Measurements from ENCODE around the gene RND1.
"Not testable (repeated sequence)": the region's sequence is repeated elsewhere in the genome, so short reads cannot be mapped to it uniquely, and the experiment has no call there.

The RND1 gene

GRCh38 chr12:48882315-48882687, 16.6 kb upstream of the RND1 start:
- in situ Hi-C loops (cut with MboI; ENCODE audit: low sequenced_read_pairs, unreplicated experiment) = no loop called here
- no peak for TF ChIP-seq CTCF (IDR thresholded peaks at IDR 0.05; ENCODE audit: borderline replicate concordance, control extremely low read depth, extremely low read depth, insufficient read depth, missing control alignments)
- no peak for DNase-seq (ENCODE audit: low spot score)

- DNase-seq (ENCODE audit: low spot score) = no peak
- in situ Hi-C loops (cut with MboI; ENCODE audit: low sequenced_read_pairs, unreplicated experiment) = no loop called here
- TF ChIP-seq CTCF (IDR thresholded peaks at IDR 0.05; ENCODE audit: borderline replicate concordance, control extremely low read depth, extremely low read depth, insufficient read depth, missing control alignments) = no peak
Measured at GRCh38 chr12:48881686-48882314, 16.1 kb upstream of the RND1 start.

GRCh38 chr12:48880647-48881046, 15.0 kb upstream of the RND1 start:
- TF ChIP-seq CTCF (IDR thresholded peaks at IDR 0.05; ENCODE audit: borderline replicate concordance, control extremely low read depth, extremely low read depth, insufficient read depth, missing control alignments) = no peak
- DNase-seq (ENCODE audit: low spot score) = no peak
- in situ Hi-C loops (cut with MboI; ENCODE audit: low sequenced_read_pairs, unreplicated experiment) = no loop called here

- in situ Hi-C loops (cut with MboI; ENCODE audit: low sequenced_read_pairs, unreplicated experiment) = no loop called here
- DNase-seq (ENCODE audit: low spot score) = no peak
- TF ChIP-seq CTCF (IDR thresholded peaks at IDR 0.05; ENCODE audit: borderline replicate concordance, control extremely low read depth, extremely low read depth, insufficient read depth, missing control alignments) = no peak
Measured at GRCh38 chr12:48878548-48878947, 12.9 kb upstream of the RND1 start.

- DNase-seq (ENCODE audit: low spot score) = no peak
- in situ Hi-C loops (cut with MboI; ENCODE audit: low sequenced_read_pairs, unreplicated experiment) = no loop called here
- no peak for TF ChIP-seq CTCF (IDR thresholded peaks at IDR 0.05; ENCODE audit: borderline replicate concordance, control extremely low read depth, extremely low read depth, insufficient read depth, missing control alignments)
Measured at GRCh38 chr12:48875944-48876515, 10.4 kb upstream of the RND1 start.

GRCh38 chr12:48873534-48873933, 7.9 kb upstream of the RND1 start:
- DNase-seq (ENCODE audit: low spot score); in situ Hi-C loops (cut with MboI; ENCODE audit: low sequenced_read_pairs, unreplicated experiment): not testable (repeated sequence)

GRCh38 chr12:48873096-48873495, 7.4 kb upstream of the RND1 start:
- TF ChIP-seq CTCF (IDR thresholded peaks at IDR 0.05; ENCODE audit: borderline replicate concordance, control extremely low read depth, extremely low read depth, insufficient read depth, missing control alignments) = no peak
- no peak for DNase-seq (ENCODE audit: low spot score)
- in situ Hi-C loops (cut with MboI; ENCODE audit: low sequenced_read_pairs, unreplicated experiment) = no loop called here

All from GM13976 (cell line).